H9 (cell line): Measurements from ENCODE around the gene PITPNM1. TPM values are rescaled to one million over a fixed set of nuclear protein-coding genes. Genes with fewer than 3 reads are reported as not detected.

Source experiments
- DNase-seq: peaks from one replicate; pipeline ENCODE4 v3.0.0-alpha.2; 2017
- H2AFZ ChIP-seq: one replicate; pipeline ENCODE4 v1.6.1; 2013; ENCODE audit warnings: mild to moderate bottlenecking, low read length, control low read depth, moderate library complexity
- H2AK5ac ChIP-seq: 2 replicates; pipeline ENCODE4 v1.6.1; 2013; ENCODE audit warnings: low read length, control low read depth, mixed read lengths; ENCODE audit not compliant: insufficient read length
- H2BK120ac ChIP-seq: one replicate; pipeline ENCODE4 v1.6.1; 2013; ENCODE audit warnings: low read depth, mild to moderate bottlenecking, low read length, control low read depth, inconsistent platforms; ENCODE audit not compliant: poor library complexity, severe bottlenecking
- H2BK12ac ChIP-seq: 2 replicates; pipeline ENCODE4 v1.6.1; 2013; ENCODE audit warnings: low read length, control low read depth, mixed read lengths, low read depth; ENCODE audit not compliant: insufficient read length
- H2BK15ac ChIP-seq: 2 replicates; pipeline ENCODE4 v1.6.1; 2013; ENCODE audit warnings: low read depth, low read length, control low read depth
- H2BK20ac ChIP-seq: one replicate; pipeline ENCODE4 v1.6.1; 2013; ENCODE audit warnings: low read depth, mild to moderate bottlenecking, low read length, control low read depth, inconsistent platforms; ENCODE audit not compliant: poor library complexity, severe bottlenecking
- H2BK5ac ChIP-seq: 2 replicates; pipeline ENCODE4 v1.6.1; 2013; ENCODE audit warnings: low read length, control low read depth, mixed read lengths; ENCODE audit not compliant: insufficient read length
- H3K14ac ChIP-seq: 2 replicates; pipeline ENCODE4 v1.6.1; 2013; ENCODE audit warnings: low read length, control low read depth; ENCODE audit not compliant: insufficient read depth
- H3K18ac ChIP-seq: 2 replicates; pipeline ENCODE4 v1.6.1; 2013; ENCODE audit warnings: low read depth, mild to moderate bottlenecking, mixed read lengths, low read length, control low read depth; ENCODE audit not compliant: insufficient read length
- H3K23ac ChIP-seq: 2 replicates; pipeline ENCODE4 v1.6.1; 2013; ENCODE audit warnings: low read length, control low read depth, mixed read lengths, low read depth; ENCODE audit not compliant: insufficient read length
- H3K23me2 ChIP-seq: 2 replicates; pipeline ENCODE4 v1.6.1; 2013; ENCODE audit warnings: low read depth, mild to moderate bottlenecking, mixed read lengths, low read length, control low read depth; ENCODE audit not compliant: insufficient read length, poor library complexity, severe bottlenecking
- H3K27ac ChIP-seq: 2 replicates; pipeline ENCODE4 v1.5.1; 2013; ENCODE audit warnings: low read length, control low read depth, mixed read lengths, low read depth; ENCODE audit not compliant: insufficient read length
- H3K27me3 ChIP-seq: 2 replicates; pipeline ENCODE4 v1.6.1; 2013; ENCODE audit warnings: low read length, control low read depth, inconsistent platforms; ENCODE audit not compliant: insufficient read depth
- H3K4ac ChIP-seq: 2 replicates; pipeline ENCODE4 v1.6.1; 2013; ENCODE audit warnings: low read depth, mild to moderate bottlenecking, control low read depth, inconsistent platforms, low read length, moderate library complexity
- H3K4me1 ChIP-seq: 2 replicates; pipeline ENCODE4 v1.6.1; 2013; ENCODE audit warnings: low read length, control low read depth, inconsistent platforms; ENCODE audit not compliant: insufficient read depth
- H3K4me2 ChIP-seq: 2 replicates; pipeline ENCODE4 v1.6.1; 2013; ENCODE audit warnings: low read length, control low read depth, mixed read lengths; ENCODE audit not compliant: insufficient read length, insufficient read depth
- H3K56ac ChIP-seq: 2 replicates; pipeline ENCODE4 v1.6.1; 2013; ENCODE audit warnings: low read depth, mild to moderate bottlenecking, mixed read lengths, low read length, control low read depth; ENCODE audit not compliant: insufficient read length
- H3K79me1 ChIP-seq: 2 replicates; pipeline ENCODE4 v1.6.1; 2013; ENCODE audit warnings: low read depth, mild to moderate bottlenecking, moderate library complexity, low read length, control low read depth, inconsistent platforms; ENCODE audit not compliant: insufficient read depth, poor library complexity, severe bottlenecking
- H3K79me2 ChIP-seq: 2 replicates; pipeline ENCODE4 v1.6.1; 2013; ENCODE audit warnings: low read length, control low read depth, inconsistent platforms; ENCODE audit not compliant: insufficient read depth
- H3K9ac ChIP-seq: 2 replicates; pipeline ENCODE4 v1.6.1; 2013; ENCODE audit warnings: low read length, control low read depth, mixed read lengths; ENCODE audit not compliant: insufficient read length; ENCODE audit errors: extremely low read depth
- H3K9me3 ChIP-seq: one replicate; pipeline ENCODE4 v1.6.1; 2013; ENCODE audit warnings: low read depth, low read length, inconsistent platforms; ENCODE audit not compliant: control insufficient read depth
- H3T11ph ChIP-seq: one replicate; pipeline ENCODE4 v1.6.1; 2013; ENCODE audit warnings: mild to moderate bottlenecking, low read length, control low read depth, inconsistent platforms
- H4K20me1 ChIP-seq: one replicate; pipeline ENCODE4 v1.6.1; 2013; ENCODE audit not compliant: control insufficient read depth, insufficient read length, insufficient read depth
- H4K5ac ChIP-seq: 2 replicates; pipeline ENCODE4 v1.6.1; 2013; ENCODE audit warnings: low read depth, mild to moderate bottlenecking, mixed read lengths, low read length, control low read depth; ENCODE audit not compliant: insufficient read length
- H4K8ac ChIP-seq: replicated peaks from 2 replicates; pipeline ENCODE4 v1.6.1; 2013; ENCODE audit warnings: low read length, control low read depth, mixed read lengths, low read depth; ENCODE audit not compliant: insufficient read length
- H4K91ac ChIP-seq: 2 replicates; pipeline ENCODE4 v1.6.1; 2013; ENCODE audit warnings: low read depth, mild to moderate bottlenecking, moderate library complexity, mixed read lengths, low read length, control low read depth; ENCODE audit not compliant: insufficient read length
- H3K27ac Mint-ChIP-seq, 3 experiments: 2 replicates in 2 of 3; 3 replicates in 1 of 3; pipeline ENCODE4 v1.8.0; 2020 to 2021; ENCODE audit warnings: mixed read lengths in 3 of 3, mild to moderate bottlenecking in 1 of 3, moderate library complexity in 1 of 3
- H3K27me3 Mint-ChIP-seq: 2 replicates; pipeline ENCODE4 v1.8.0; 2021; ENCODE audit warnings: low read depth, mild to moderate bottlenecking, moderate library complexity, mixed read lengths
- H3K36me3 Mint-ChIP-seq, 3 experiments: 2 replicates in 2 of 3; 3 replicates in 1 of 3; pipeline ENCODE4 v1.8.0; 2020 to 2021; ENCODE audit warnings: low read depth in 3 of 3, mixed read lengths in 3 of 3; ENCODE audit not compliant: insufficient read depth in 1 of 3
- H3K4me1 Mint-ChIP-seq, 2 experiments: 2 replicates each; pipeline ENCODE4 v1.8.0; 2020; ENCODE audit warnings: mixed read lengths in 2 of 2
- H3K4me3 Mint-ChIP-seq, 2 experiments: 2 replicates in 1 of 2; 3 replicates in 1 of 2; pipeline ENCODE4 v1.8.0; 2020 to 2021; ENCODE audit warnings: mild to moderate bottlenecking in 2 of 2, mixed read lengths in 2 of 2, moderate library complexity in 1 of 2
- H3K9me3 Mint-ChIP-seq, 2 experiments: 2 replicates in 1 of 2; 3 replicates in 1 of 2; pipeline ENCODE4 v1.8.0; 2020; ENCODE audit warnings: mild to moderate bottlenecking in 2 of 2, mixed read lengths in 2 of 2, moderate library complexity in 1 of 2
- WGBS: extraction: QIAGEN DNeasy Blood & Tissue Kit; methylation state at CpG from one replicate; pipeline ENCODE4 v1.1.7; 2013; ENCODE audit warnings: missing lambda C conversion rate, low lambda C conversion rate, mixed read lengths; ENCODE audit not compliant: insufficient read length; ENCODE audit errors: extremely low coverage; 5-methylcytosine and 5-hydroxymethylcytosine counted together
- total RNA-seq: library from RNA; stranded (reverse); gene quantifications from 2 replicates; pipeline ENCODE4 v1.2.1, GENCODE V29; 2021
- TF ChIP-seq, protein P1 (sequence below): fragments of 200-600 bp; sonication (generic); conservative IDR thresholded peaks from 3 replicates; pipeline ENCODE4 v1.8.0; 2021; ENCODE audit warnings: antibody characterized with exemption, mild to moderate bottlenecking

Gene PITPNM1
- total RNA-seq, 1 experiment from 2014 or later: 43.5 TPM

DNA sequence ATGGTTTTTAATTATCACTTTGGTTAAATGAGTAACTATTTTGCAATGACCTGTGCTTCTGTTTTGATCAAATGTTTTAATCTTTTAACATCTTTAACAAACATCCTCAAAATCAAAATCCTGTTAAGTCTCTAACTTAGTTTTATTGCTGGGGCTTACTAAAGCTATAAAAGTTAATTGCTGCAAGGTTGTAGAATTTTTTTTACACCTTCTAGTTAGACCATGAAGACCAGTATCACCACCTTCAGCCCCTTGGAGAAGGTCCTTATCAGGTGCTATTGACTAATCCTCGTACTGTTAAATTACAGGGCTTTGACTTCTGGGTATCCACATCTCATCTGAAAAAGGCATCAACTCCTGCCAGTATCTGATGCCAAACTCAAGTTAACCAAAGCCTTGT is 30.4 kb upstream of the PITPNM1 start:
- Histone ChIP-seq H3K4me2 (no peak overlapping the region), H2BK20ac (no peak overlapping the region), H4K20me1 (no peaks in the 10 kb centered on the region), H3K56ac (no peak overlapping the region), H2BK5ac (no peak overlapping the region), H3K4ac (no peak overlapping the region), H3K9me3 (peaks cover 13% of the 10 kb centered on the region), H3K23me2 (no peaks in the 10 kb centered on the region), H3K27ac (no peak overlapping the region), H3K4me1 (no peaks in the 10 kb centered on the region), H3K79me2 (no peaks in the 10 kb centered on the region), H3K18ac (no peak overlapping the region), H3K9ac (no peak overlapping the region), H3K23ac (no peak overlapping the region), H2BK120ac (no peak overlapping the region), H3K27me3 (no peaks in the 10 kb centered on the region), H4K91ac (no peak overlapping the region), H4K5ac (no peak overlapping the region), H4K8ac (no peak overlapping the region), H2AK5ac (no peak overlapping the region), H2AFZ (no peak overlapping the region), H3K14ac (no peak overlapping the region), H2BK15ac (no peak overlapping the region), H3T11ph (no peak overlapping the region), H3K79me1 (no peaks in the 10 kb centered on the region), H2BK12ac (no peak overlapping the region)
- 0 out of 4 replicates have a peak, but pooled peaks cover 0 to 4% of the 10 kb centered on the region in 2 experiments for H3K4me1 Mint-ChIP-seq
- WGBS: no CpG with 5 or more reads among the region's 1 CpG
- no peak overlapping the region for H3K27ac Mint-ChIP-seq
- peaks cover 40 to 45% of the 10 kb centered on the region in 2 experiments for H3K9me3 Mint-ChIP-seq
- DNase-seq: no peak
- TF ChIP-seq, protein P1, sequence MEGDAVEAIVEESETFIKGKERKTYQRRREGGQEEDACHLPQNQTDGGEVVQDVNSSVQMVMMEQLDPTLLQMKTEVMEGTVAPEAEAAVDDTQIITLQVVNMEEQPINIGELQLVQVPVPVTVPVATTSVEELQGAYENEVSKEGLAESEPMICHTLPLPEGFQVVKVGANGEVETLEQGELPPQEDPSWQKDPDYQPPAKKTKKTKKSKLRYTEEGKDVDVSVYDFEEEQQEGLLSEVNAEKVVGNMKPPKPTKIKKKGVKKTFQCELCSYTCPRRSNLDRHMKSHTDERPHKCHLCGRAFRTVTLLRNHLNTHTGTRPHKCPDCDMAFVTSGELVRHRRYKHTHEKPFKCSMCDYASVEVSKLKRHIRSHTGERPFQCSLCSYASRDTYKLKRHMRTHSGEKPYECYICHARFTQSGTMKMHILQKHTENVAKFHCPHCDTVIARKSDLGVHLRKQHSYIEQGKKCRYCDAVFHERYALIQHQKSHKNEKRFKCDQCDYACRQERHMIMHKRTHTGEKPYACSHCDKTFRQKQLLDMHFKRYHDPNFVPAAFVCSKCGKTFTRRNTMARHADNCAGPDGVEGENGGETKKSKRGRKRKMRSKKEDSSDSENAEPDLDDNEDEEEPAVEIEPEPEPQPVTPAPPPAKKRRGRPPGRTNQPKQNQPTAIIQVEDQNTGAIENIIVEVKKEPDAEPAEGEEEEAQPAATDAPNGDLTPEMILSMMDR: no peak
- no peak overlapping the region for H3K4me3 Mint-ChIP-seq
- H3K36me3 Mint-ChIP-seq: peaks cover 4 to 8% (median 4%) of the 10 kb centered on the region in 3 experiments; a peak in 5 of 7 replicates
- peaks cover 19% of the 10 kb centered on the region for H3K27me3 Mint-ChIP-seq
